Non-pigmented ciliary epithelial cell (primary cell): ENCODE data around the gene JAKMIP2.
"Not testable (repeated sequence)": the region's sequence is repeated elsewhere in the genome, so short reads cannot be mapped to it uniquely, and the experiment has no call there.

Source experiments
- DNase-seq: peaks from one replicate; pipeline ENCODE4 v3.0.0-alpha.2; 2010; ENCODE audit warnings: low read depth

Gene JAKMIP2

GRCh38 chr5:147591120-147591519, 191.4 kb downstream of the JAKMIP2 start:
- DNase-seq: no peak

- no peak for DNase-seq
Observed at GRCh38 chr5:147590096-147590495, 192.4 kb downstream of the JAKMIP2 start.

GRCh38 chr5:147586832-147587231, 195.7 kb downstream of the JAKMIP2 start:
- no peak for DNase-seq

- DNase-seq: no peak
Observed at GRCh38 chr5:147586221-147586620, 196.3 kb downstream of the JAKMIP2 start.

GRCh38 chr5:147582272-147582671, 200.3 kb downstream of the JAKMIP2 start:
- DNase-seq: not testable (repeated sequence)

- DNase-seq: not testable (repeated sequence)
Observed at GRCh38 chr5:147580418-147580817, 202.1 kb downstream of the JAKMIP2 start.

GRCh38 chr5:147578228-147579024, 204.1 kb downstream of the JAKMIP2 start:
- peak; percentile 47 for DNase-seq

- no peak for DNase-seq
Observed at GRCh38 chr5:147576646-147577535, 205.6 kb downstream of the JAKMIP2 start.

- no peak for DNase-seq
Observed at GRCh38 chr5:147575598-147575997, 206.9 kb downstream of the JAKMIP2 start.

GRCh38 chr5:147573211-147573610, 209.3 kb downstream of the JAKMIP2 start:
- no peak for DNase-seq

GRCh38 chr5:147568710-147569406, 213.7 kb downstream of the JAKMIP2 start:
- DNase-seq: no peak

GRCh38 chr5:147567917-147568598, 214.5 kb downstream of the JAKMIP2 start:
- DNase-seq: peak; percentile 61

GRCh38 chr5:147565524-147565923, 217.0 kb downstream of the JAKMIP2 start:
- peak; percentile 57 for DNase-seq

GRCh38 chr5:147564124-147564486, 218.4 kb downstream of the JAKMIP2 start:
- DNase-seq: no peak

- DNase-seq: no peak
Observed at GRCh38 chr5:147563466-147564123, 218.9 kb downstream of the JAKMIP2 start.

GRCh38 chr5:147561435-147561834, 221.1 kb downstream of the JAKMIP2 start:
- no peak for DNase-seq

- DNase-seq: no peak
Observed at GRCh38 chr5:147560718-147561331, 221.7 kb downstream of the JAKMIP2 start.

- no peak for DNase-seq
Observed at GRCh38 chr5:147559749-147560148, 222.8 kb downstream of the JAKMIP2 start.

GRCh38 chr5:147558826-147559225, 223.7 kb downstream of the JAKMIP2 start:
- DNase-seq: no peak

- DNase-seq: no peak
Observed at GRCh38 chr5:147557876-147558745, 224.4 kb downstream of the JAKMIP2 start.
